ENCODE results near the gene MYLIP.

DNA sequence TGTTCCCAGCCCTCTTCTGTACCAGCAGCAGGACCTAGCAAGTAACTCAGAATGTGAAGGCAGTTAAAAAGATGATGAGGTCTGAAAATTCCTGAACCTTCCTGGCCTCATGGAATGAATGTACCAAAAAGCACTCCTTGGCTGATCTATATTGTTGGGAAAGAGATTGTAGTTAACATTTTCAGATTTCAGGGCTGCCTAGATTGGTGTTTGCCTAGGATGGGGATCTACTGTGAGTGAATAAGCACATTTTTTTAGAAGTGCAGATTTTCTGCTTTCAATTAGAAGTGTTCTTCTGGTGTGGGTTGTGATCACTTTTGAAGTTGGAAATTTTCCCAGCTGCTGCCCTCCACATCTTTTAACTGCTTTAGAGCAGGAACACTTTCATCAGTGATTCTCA lies 6.2 kb downstream of the MYLIP start:
- TF ChIP-seq FOXK2 (IDR thresholded peaks at IDR 0.05) (no peak), SP1 (IDR thresholded peaks at IDR 0.05) (no peak), FOXM1 (IDR thresholded peaks at IDR 0.05; ENCODE audit: borderline replicate concordance) (no peak), NFRKB (IDR thresholded peaks at IDR 0.05) (no peak), LEF1 (IDR thresholded peaks at IDR 0.05; ENCODE audit: borderline replicate concordance) (no peak), ELF4 (IDR thresholded peaks at IDR 0.05) (no peak), BHLHE40 (IDR thresholded peaks at IDR 0.05; ENCODE audit: borderline replicate concordance) (no peak), TARDBP (IDR thresholded peaks at IDR 0.05) (no peak), L3MBTL2 (conservative IDR thresholded peaks at IDR 0.05) (no peak), HDGF (IDR thresholded peaks at IDR 0.05; ENCODE audit: borderline replicate concordance) (no peak), PKNOX1 (IDR thresholded peaks at IDR 0.05) (no peak)
